PC-3 (cell line): Measurements from ENCODE around the gene RPL22.

Source experiments
- EZH2 ChIP-seq: fragments of 300-600 bp; sonication (generic); IDR thresholded peaks from one replicate; pipeline ENCODE4 v1.6.1; 2017; ENCODE audit warnings: antibody characterized with exemption, mild to moderate bottlenecking, low read length; ENCODE audit not compliant: unreplicated experiment
- EZH2phosphoT487 ChIP-seq: fragments of 300-600 bp; sonication (generic); IDR thresholded peaks from 2 replicates; pipeline ENCODE4 v1.6.1; 2018; ENCODE audit warnings: mild to moderate bottlenecking, antibody characterized with exemption, low read length, borderline replicate concordance
- TF ChIP-seq, protein P1 (sequence below): fragments of 300-600 bp; sonication (generic); conservative IDR thresholded peaks from 2 replicates; pipeline ENCODE4 v1.5.1; 2017; ENCODE audit warnings: antibody characterized with exemption, low read depth, mild to moderate bottlenecking, low read length

DNA sequence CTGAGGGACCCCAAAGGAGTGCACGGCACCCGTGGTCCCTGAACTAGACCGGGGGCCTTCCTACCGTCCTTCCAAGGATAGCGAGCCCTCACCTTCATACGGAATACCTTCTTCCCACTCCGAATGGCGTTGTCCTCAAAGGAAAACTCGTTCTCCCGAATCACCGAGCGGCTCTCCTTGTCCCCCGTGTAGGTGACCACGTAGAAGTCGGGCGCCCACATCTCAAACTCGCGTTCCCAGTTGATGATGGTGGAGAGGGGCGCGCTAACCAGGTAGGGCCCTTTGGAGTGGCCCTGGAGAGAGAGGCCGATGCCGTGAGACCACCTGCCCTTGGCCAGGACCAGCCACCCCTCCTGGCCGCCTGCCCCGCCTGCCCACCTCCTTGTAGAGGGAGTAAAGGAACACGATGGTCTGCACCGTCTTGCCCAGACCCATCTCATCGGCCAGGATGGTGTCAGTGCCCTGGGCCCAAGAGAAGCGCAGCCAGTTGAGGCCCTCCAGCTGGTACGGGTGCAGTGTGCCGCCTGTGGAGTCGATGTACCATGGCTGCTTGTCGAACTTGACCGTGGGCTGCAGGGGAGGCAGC is 57.3 kb downstream of the RPL22 start:
- no peak for TF ChIP-seq EZH2phosphoT487
- TF ChIP-seq, protein P1, sequence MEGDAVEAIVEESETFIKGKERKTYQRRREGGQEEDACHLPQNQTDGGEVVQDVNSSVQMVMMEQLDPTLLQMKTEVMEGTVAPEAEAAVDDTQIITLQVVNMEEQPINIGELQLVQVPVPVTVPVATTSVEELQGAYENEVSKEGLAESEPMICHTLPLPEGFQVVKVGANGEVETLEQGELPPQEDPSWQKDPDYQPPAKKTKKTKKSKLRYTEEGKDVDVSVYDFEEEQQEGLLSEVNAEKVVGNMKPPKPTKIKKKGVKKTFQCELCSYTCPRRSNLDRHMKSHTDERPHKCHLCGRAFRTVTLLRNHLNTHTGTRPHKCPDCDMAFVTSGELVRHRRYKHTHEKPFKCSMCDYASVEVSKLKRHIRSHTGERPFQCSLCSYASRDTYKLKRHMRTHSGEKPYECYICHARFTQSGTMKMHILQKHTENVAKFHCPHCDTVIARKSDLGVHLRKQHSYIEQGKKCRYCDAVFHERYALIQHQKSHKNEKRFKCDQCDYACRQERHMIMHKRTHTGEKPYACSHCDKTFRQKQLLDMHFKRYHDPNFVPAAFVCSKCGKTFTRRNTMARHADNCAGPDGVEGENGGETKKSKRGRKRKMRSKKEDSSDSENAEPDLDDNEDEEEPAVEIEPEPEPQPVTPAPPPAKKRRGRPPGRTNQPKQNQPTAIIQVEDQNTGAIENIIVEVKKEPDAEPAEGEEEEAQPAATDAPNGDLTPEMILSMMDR, result no peak
- no peak for TF ChIP-seq EZH2
